HepG2 (cell line): ENCODE data around the gene RAD9A. TPM values are rescaled to one million over a fixed set of nuclear protein-coding genes. Genes with fewer than 3 reads are reported as not detected.

ENCODE experiments used
- KDM6A ChIP-seq: IDR thresholded peaks from 2 replicates; pipeline ENCODE4 v1.6.1; 2016; ENCODE audit warnings: low read depth
- KLF11 ChIP-seq: IDR thresholded peaks from 2 replicates; pipeline ENCODE4 v1.6.1; 2016; ENCODE audit warnings: missing compliant biosample characterization
- MED13 ChIP-seq: sonication (generic); formaldehyde crosslinking; IDR thresholded peaks from 2 replicates; pipeline ENCODE4 v1.5.0; 2020; ENCODE audit warnings: missing genetic modification reagents
- NFE2L2 ChIP-seq: fragments of 150-350 bp; IDR thresholded peaks from 2 replicates; pipeline ENCODE4 v1.6.1; 2014; ENCODE audit warnings: low read length
- RFX3 ChIP-seq: IDR thresholded peaks from 2 replicates; pipeline ENCODE4 v1.6.1; 2016; ENCODE audit warnings: missing biosample characterization, missing genetic modification reagents
- TBX3 ChIP-seq: fragments of 450-650 bp; IDR thresholded peaks from 2 replicates; pipeline ENCODE4 v1.6.1; 2017; ENCODE audit warnings: antibody characterized with exemption, mild to moderate bottlenecking, inconsistent platforms, borderline replicate concordance
- ZC3H4 ChIP-seq: sonication (generic); formaldehyde crosslinking; IDR thresholded peaks from 2 replicates; pipeline ENCODE4 v1.4.0; 2020; ENCODE audit warnings: missing genetic modification reagents, borderline replicate concordance
- ZNF101 ChIP-seq: sonication (generic); formaldehyde crosslinking; IDR thresholded peaks from 2 replicates; pipeline ENCODE4 v1.4.0; 2020; ENCODE audit warnings: mild to moderate bottlenecking, low read depth, missing genetic modification reagents, borderline replicate concordance
- ZNF460 ChIP-seq: sonication (generic); formaldehyde crosslinking; IDR thresholded peaks from 2 replicates; pipeline ENCODE4 v1.5.1; 2020; ENCODE audit warnings: missing genetic modification reagents, mild to moderate bottlenecking, borderline replicate concordance
- ZNF558 ChIP-seq: sonication (generic); formaldehyde crosslinking; IDR thresholded peaks from 2 replicates; pipeline ENCODE4 v1.9.0; 2022; ENCODE audit warnings: mild to moderate bottlenecking, missing genetic modification reagents, borderline replicate concordance
- ZNF570 ChIP-seq: sonication (generic); formaldehyde crosslinking; IDR thresholded peaks from 2 replicates; pipeline ENCODE4 v1.4.0; 2020; ENCODE audit warnings: mild to moderate bottlenecking, missing genetic modification reagents, borderline replicate concordance
- ZSCAN12 ChIP-seq: sonication (generic); formaldehyde crosslinking; IDR thresholded peaks from 2 replicates; pipeline ENCODE4 v1.9.0; 2021; ENCODE audit warnings: mild to moderate bottlenecking, missing genetic modification reagents
- ZSCAN20 ChIP-seq: sonication (generic); formaldehyde crosslinking; IDR thresholded peaks from 2 replicates; pipeline ENCODE4 v1.4.0; 2020; ENCODE audit warnings: missing genetic modification reagents, mild to moderate bottlenecking, borderline replicate concordance
- polyA plus RNA-seq, 8 experiments: library from polyadenylated mRNA; depleted of rRNA in 3 of 8; stranded (reverse) in 7 of 8; unstranded in 1 of 8; fragments of >200 nt; fragmentation: Illumina TruSeq in 4 of 8; extraction: Trizol in 4 of 8; gene quantifications; 2 replicates each; pipeline versions ENCODE4 v1.2.1 to v1.2.3, GENCODE V29; 2011 to 2016; ENCODE audit warnings: low read depth in 4 of 8, missing spikeins in 1 of 8, mixed read lengths in 1 of 8; ENCODE audit not compliant: insufficient read depth in 1 of 8
- total RNA-seq, 5 experiments: library from RNA; depleted of rRNA; stranded (reverse); fragments of >200 nt; fragmentation: Illumina TruSeq; extraction: Trizol; gene quantifications; 2 replicates each; pipeline ENCODE4 v1.2.3, GENCODE V29; 2016; ENCODE audit warnings: low read depth in 1 of 5
- TF ChIP-seq, protein P1 (sequence below): sonication (generic); formaldehyde crosslinking; conservative IDR thresholded peaks from 2 replicates; pipeline ENCODE4 v1.8.0; 2022; ENCODE audit warnings: mild to moderate bottlenecking, moderate library complexity, missing genetic modification reagents
- TF ChIP-seq, protein P2 (sequence below): sonication (generic); formaldehyde crosslinking; IDR thresholded peaks from 2 replicates; pipeline ENCODE4 v1.4.0; 2020; ENCODE audit warnings: low read depth, mild to moderate bottlenecking, missing genetic modification reagents
- TF ChIP-seq, protein P3 (sequence below): sonication (generic); formaldehyde crosslinking; IDR thresholded peaks from 2 replicates; pipeline ENCODE4 v1.4.0; 2020; ENCODE audit warnings: missing genetic modification reagents
- TF ChIP-seq, protein P4 (sequence below): sonication (generic); formaldehyde crosslinking; IDR thresholded peaks from 2 replicates; pipeline ENCODE4 v1.4.0; 2020; ENCODE audit warnings: mild to moderate bottlenecking, missing genetic modification reagents
- TF ChIP-seq, protein P5 (sequence below): IDR thresholded peaks from 2 replicates; pipeline ENCODE4 v1.4.0; 2020; ENCODE audit warnings: mild to moderate bottlenecking, missing genetic modification reagents

RAD9A gene
- total and polyA plus RNA-seq, 2 of the 13 experiments (the other 11 are each of a cell fraction or from before 2014, with no cell fraction given), result 10.1 to 15.7 TPM

DNA sequence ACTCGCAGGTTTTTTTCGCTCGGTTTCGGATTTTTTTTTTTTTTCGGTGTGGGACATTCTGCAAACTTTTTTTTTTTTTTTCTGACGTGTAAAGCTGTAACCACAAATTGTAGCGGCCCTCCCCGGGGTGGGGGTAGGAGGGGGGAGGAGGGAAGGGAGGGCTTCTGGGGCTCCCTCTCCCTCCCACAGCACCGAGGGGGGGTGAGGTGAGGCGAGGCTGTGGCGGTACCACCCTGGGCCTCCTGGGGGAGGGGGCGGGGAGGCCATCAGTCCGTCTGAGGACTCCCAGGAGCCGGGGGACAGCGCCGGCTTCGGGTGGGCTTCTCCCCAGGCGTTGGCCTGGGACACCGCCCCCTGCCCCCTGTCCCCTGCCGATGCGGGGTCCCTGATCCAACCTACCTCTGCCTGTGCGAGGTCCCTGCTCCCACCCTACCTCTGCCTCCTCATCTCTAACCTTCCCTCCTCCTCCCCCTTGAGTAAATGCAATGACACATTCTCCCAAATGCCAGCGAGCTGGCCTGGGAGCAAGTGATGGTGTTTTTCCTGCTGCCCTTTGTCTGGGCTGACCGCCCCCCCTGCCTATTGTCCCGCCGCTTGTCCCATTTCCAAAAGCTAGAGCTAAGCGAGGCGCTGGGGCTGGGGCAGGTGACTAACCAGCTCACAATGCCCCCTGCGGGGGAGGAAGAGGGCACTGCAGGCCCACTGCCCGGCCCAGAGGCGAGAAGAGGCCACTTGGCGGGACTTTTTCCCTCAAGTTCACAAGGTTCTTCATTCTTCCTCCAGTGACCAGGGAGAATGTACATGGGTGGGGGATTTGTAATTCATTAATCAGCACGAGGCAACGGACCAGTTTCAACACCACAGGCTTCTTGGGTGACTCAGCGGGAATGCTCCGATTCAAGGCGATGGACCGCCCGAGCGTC, 17.9 kb upstream of the RAD9A start (continued):
- TF ChIP-seq ZSCAN20 (CRISPR knock-in tag) (no peak), ZNF101 (no peak), MED13 (no peak), KLF11 (CRISPR knock-in tag) (no peak), ZNF558 (no peak), ZNF460 (CRISPR knock-in tag) (no peak), ZSCAN12 (CRISPR knock-in tag) (no peak), NFE2L2 (peak; percentile 87), KDM6A (CRISPR knock-in tag) (no peak), ZNF570 (no peak), RFX3 (CRISPR knock-in tag) (no peak), ZC3H4 (no peak), TBX3 (no peak)
- TF ChIP-seq, protein P1, sequence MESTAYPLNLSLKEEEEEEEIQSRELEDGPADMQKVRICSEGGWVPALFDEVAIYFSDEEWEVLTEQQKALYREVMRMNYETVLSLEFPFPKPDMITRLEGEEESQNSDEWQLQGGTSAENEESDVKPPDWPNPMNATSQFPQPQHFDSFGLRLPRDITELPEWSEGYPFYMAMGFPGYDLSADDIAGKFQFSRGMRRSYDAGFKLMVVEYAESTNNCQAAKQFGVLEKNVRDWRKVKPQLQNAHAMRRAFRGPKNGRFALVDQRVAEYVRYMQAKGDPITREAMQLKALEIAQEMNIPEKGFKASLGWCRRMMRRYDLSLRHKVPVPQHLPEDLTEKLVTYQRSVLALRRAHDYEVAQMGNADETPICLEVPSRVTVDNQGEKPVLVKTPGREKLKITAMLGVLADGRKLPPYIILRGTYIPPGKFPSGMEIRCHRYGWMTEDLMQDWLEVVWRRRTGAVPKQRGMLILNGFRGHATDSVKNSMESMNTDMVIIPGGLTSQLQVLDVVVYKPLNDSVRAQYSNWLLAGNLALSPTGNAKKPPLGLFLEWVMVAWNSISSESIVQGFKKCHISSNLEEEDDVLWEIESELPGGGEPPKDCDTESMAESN (CRISPR knock-in tag), result no peak
- TF ChIP-seq, protein P2, sequence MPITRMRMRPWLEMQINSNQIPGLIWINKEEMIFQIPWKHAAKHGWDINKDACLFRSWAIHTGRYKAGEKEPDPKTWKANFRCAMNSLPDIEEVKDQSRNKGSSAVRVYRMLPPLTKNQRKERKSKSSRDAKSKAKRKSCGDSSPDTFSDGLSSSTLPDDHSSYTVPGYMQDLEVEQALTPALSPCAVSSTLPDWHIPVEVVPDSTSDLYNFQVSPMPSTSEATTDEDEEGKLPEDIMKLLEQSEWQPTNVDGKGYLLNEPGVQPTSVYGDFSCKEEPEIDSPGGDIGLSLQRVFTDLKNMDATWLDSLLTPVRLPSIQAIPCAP (CRISPR knock-in tag), result no peak
- TF ChIP-seq, protein P3, sequence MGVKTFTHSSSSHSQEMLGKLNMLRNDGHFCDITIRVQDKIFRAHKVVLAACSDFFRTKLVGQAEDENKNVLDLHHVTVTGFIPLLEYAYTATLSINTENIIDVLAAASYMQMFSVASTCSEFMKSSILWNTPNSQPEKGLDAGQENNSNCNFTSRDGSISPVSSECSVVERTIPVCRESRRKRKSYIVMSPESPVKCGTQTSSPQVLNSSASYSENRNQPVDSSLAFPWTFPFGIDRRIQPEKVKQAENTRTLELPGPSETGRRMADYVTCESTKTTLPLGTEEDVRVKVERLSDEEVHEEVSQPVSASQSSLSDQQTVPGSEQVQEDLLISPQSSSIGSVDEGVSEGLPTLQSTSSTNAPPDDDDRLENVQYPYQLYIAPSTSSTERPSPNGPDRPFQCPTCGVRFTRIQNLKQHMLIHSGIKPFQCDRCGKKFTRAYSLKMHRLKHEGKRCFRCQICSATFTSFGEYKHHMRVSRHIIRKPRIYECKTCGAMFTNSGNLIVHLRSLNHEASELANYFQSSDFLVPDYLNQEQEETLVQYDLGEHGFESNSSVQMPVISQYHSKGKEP (CRISPR knock-in tag), result no peak
- TF ChIP-seq, protein P4, sequence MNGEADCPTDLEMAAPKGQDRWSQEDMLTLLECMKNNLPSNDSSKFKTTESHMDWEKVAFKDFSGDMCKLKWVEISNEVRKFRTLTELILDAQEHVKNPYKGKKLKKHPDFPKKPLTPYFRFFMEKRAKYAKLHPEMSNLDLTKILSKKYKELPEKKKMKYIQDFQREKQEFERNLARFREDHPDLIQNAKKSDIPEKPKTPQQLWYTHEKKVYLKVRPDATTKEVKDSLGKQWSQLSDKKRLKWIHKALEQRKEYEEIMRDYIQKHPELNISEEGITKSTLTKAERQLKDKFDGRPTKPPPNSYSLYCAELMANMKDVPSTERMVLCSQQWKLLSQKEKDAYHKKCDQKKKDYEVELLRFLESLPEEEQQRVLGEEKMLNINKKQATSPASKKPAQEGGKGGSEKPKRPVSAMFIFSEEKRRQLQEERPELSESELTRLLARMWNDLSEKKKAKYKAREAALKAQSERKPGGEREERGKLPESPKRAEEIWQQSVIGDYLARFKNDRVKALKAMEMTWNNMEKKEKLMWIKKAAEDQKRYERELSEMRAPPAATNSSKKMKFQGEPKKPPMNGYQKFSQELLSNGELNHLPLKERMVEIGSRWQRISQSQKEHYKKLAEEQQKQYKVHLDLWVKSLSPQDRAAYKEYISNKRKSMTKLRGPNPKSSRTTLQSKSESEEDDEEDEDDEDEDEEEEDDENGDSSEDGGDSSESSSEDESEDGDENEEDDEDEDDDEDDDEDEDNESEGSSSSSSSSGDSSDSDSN (CRISPR knock-in tag), result peak; percentile 40; the same call in 1 of the 2 replicates
- TF ChIP-seq, protein P5, sequence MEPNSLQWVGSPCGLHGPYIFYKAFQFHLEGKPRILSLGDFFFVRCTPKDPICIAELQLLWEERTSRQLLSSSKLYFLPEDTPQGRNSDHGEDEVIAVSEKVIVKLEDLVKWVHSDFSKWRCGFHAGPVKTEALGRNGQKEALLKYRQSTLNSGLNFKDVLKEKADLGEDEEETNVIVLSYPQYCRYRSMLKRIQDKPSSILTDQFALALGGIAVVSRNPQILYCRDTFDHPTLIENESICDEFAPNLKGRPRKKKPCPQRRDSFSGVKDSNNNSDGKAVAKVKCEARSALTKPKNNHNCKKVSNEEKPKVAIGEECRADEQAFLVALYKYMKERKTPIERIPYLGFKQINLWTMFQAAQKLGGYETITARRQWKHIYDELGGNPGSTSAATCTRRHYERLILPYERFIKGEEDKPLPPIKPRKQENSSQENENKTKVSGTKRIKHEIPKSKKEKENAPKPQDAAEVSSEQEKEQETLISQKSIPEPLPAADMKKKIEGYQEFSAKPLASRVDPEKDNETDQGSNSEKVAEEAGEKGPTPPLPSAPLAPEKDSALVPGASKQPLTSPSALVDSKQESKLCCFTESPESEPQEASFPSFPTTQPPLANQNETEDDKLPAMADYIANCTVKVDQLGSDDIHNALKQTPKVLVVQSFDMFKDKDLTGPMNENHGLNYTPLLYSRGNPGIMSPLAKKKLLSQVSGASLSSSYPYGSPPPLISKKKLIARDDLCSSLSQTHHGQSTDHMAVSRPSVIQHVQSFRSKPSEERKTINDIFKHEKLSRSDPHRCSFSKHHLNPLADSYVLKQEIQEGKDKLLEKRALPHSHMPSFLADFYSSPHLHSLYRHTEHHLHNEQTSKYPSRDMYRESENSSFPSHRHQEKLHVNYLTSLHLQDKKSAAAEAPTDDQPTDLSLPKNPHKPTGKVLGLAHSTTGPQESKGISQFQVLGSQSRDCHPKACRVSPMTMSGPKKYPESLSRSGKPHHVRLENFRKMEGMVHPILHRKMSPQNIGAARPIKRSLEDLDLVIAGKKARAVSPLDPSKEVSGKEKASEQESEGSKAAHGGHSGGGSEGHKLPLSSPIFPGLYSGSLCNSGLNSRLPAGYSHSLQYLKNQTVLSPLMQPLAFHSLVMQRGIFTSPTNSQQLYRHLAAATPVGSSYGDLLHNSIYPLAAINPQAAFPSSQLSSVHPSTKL (CRISPR knock-in tag), result no peak; the same call in 1 of the 2 replicates
